PC-9 (cell line): ENCODE measurements around the gene ERC1. TPM values are rescaled to one million over a fixed set of nuclear protein-coding genes. Genes with fewer than 3 reads are reported as not detected.

Experiments
- BruUV-seq: library from RNA; stranded (reverse); fragments of 400-500 nt; replicated peaks from 2 replicates; lab custom pipeline; 2021; lab: Mats Ljungman, UMichigan
- CTCF ChIA-PET: fragments of 300-600 bp; sonication (Branson Sonifier 250); formaldehyde crosslinking; loops from one replicate; lab custom pipeline; 2022; ENCODE audit warnings: antibody characterized with exemption; lab: Charles Lee
- POLR2A ChIA-PET: fragments of 300-600 bp; sonication (Branson Sonifier 250); formaldehyde crosslinking; loops from one replicate; lab custom pipeline; 2022; ENCODE audit warnings: antibody characterized with exemption; ENCODE audit not compliant: unreplicated experiment; lab: Charles Lee
- DNase-seq, 2 experiments: peaks; one replicate each; pipeline versions ENCODE4 v3.0.0 to v3.0.0-alpha.2; 2015 to 2022; ENCODE audit warnings: mixed read lengths in 1 of 2
- H2AFZ ChIP-seq: fragments of 200-600 bp; sonication (generic); 2 replicates; pipeline ENCODE4 v1.8.1; 2017; ENCODE audit warnings: antibody characterized with exemption
- H3F3A ChIP-seq: fragments of 200-600 bp; sonication (generic); 2 replicates; pipeline ENCODE4 v1.8.1; 2017; ENCODE audit warnings: antibody characterized with exemption, mild to moderate bottlenecking, low read depth; ENCODE audit not compliant: insufficient read depth
- H3K27ac ChIP-seq: fragments of 200-600 bp; sonication (generic); 2 replicates; pipeline ENCODE4 v1.6.1; 2016; ENCODE audit warnings: mixed run types
- H3K27me3 ChIP-seq: fragments of 200-600 bp; sonication (generic); 2 replicates; pipeline ENCODE4 v1.6.1; 2016; ENCODE audit warnings: low read depth, mixed run types; ENCODE audit not compliant: insufficient read depth
- H3K36me3 ChIP-seq: fragments of 200-600 bp; sonication (generic); 2 replicates; pipeline ENCODE4 v1.6.1; 2016; ENCODE audit warnings: low read depth, mixed run types
- H3K4me1 ChIP-seq: fragments of 200-600 bp; sonication (generic); replicated peaks from 2 replicates; pipeline ENCODE4 v1.6.1; 2016; ENCODE audit warnings: mixed run types; ENCODE audit not compliant: insufficient read depth
- H3K4me2 ChIP-seq: fragments of 200-600 bp; sonication (generic); 2 replicates; pipeline ENCODE4 v1.6.1; 2017; ENCODE audit warnings: mixed run types
- H3K4me3 ChIP-seq: fragments of 200-600 bp; sonication (generic); 2 replicates; pipeline ENCODE4 v1.6.1; 2016; ENCODE audit warnings: mixed run types
- H3K79me2 ChIP-seq: fragments of 200-600 bp; sonication (generic); 2 replicates; pipeline ENCODE4 v1.6.1; 2017; ENCODE audit warnings: low read depth, mixed run types
- H3K9me2 ChIP-seq: fragments of 200-600 bp; sonication (generic); 2 replicates; pipeline ENCODE4 v1.8.1; 2017; ENCODE audit warnings: mild to moderate bottlenecking; ENCODE audit not compliant: insufficient read depth
- H3K9me3 ChIP-seq: fragments of 200-600 bp; sonication (generic); 2 replicates; pipeline ENCODE4 v1.8.1; 2016; ENCODE audit warnings: low read depth; ENCODE audit not compliant: insufficient read depth
- H4K20me1 ChIP-seq: fragments of 200-600 bp; sonication (generic); 2 replicates; pipeline ENCODE4 v1.8.1; 2017; ENCODE audit not compliant: insufficient read depth
- CTCF ChIP-seq: fragments of 200-600 bp; sonication (generic); conservative IDR thresholded peaks from 2 replicates; pipeline ENCODE4 v1.6.1; 2017; ENCODE audit warnings: mixed run types, antibody characterized with exemption, mild to moderate bottlenecking, moderate library complexity
- EZH2 ChIP-seq: fragments of 200-600 bp; sonication (generic); IDR thresholded peaks from 2 replicates; pipeline ENCODE4 v1.8.0; 2017; ENCODE audit warnings: antibody characterized with exemption, low read depth
- intact Hi-C: fragments of 100-400 bp; cut with micrococcal nuclease; formaldehyde crosslinking; loops from one replicate; pipeline ENCODE4 v1.10.0; 2022; ENCODE audit not compliant: unreplicated experiment
- total RNA-seq: library from RNA; stranded (reverse); gene quantifications from 2 replicates; pipeline ENCODE4 v1.2.3, GENCODE V29; 2021

Gene ERC1
- total RNA-seq, 1 experiment from 2014 or later, result 52.0 TPM

- Histone ChIP-seq H3K27ac (no peak overlapping the region), H2AFZ (no peak overlapping the region), H3K79me2 (no peaks in the 10 kb centered on the region), H3F3A (no peaks in the 10 kb centered on the region), H3K4me2 (no peak overlapping the region), H4K20me1 (no peaks in the 10 kb centered on the region), H3K36me3 (no peaks in the 10 kb centered on the region), H3K4me1 (no peaks in the 10 kb centered on the region), H3K4me3 (no peak overlapping the region), H3K27me3 (no peaks in the 10 kb centered on the region), H3K9me3 (no peaks in the 10 kb centered on the region), H3K9me2 (no peaks in the 10 kb centered on the region)
- POLR2A ChIA-PET, result interaction anchor here (0.6 kb wide), 1 partner anchor 17 kb away, joined by 5 read pairs; no protein-coding TSS in a partner anchor
- no peak for DNase-seq
- TF ChIP-seq EZH2 (no peak), CTCF (no peak)
- BruUV-seq, result no TSS peak
- CTCF ChIA-PET, result no interaction called here
- intact Hi-C loops, result no loop called here
Measured at GRCh38 chr12:1161197-1161596, 170.2 kb downstream of the ERC1 start.

GRCh38 chr12:1162081-1162760, 171.2 kb downstream of the ERC1 start:
- no TSS peak for BruUV-seq
- no peak overlapping the region for H2AFZ ChIP-seq
- H3K9me3 ChIP-seq, result no peaks in the 10 kb centered on the region
- no peak for DNase-seq
- H3K27me3 ChIP-seq, result no peaks in the 10 kb centered on the region
- H3F3A ChIP-seq, result no peaks in the 10 kb centered on the region
- H3K4me3 ChIP-seq, result no peak overlapping the region
- no peaks in the 10 kb centered on the region for H4K20me1 ChIP-seq
- H3K9me2 ChIP-seq, result no peaks in the 10 kb centered on the region
- no peak overlapping the region for H3K27ac ChIP-seq
- intact Hi-C loops, result no loop called here
- ChIA-PET POLR2A (no interaction called here), CTCF (no interaction called here)
- no peak overlapping the region for H3K4me2 ChIP-seq
- no peaks in the 10 kb centered on the region for H3K4me1 ChIP-seq
- TF ChIP-seq CTCF (no peak), EZH2 (no peak)
- no peaks in the 10 kb centered on the region for H3K36me3 ChIP-seq
- H3K79me2 ChIP-seq, result no peaks in the 10 kb centered on the region

- Histone ChIP-seq H3K4me1 (peaks cover 19% of the 10 kb centered on the region), H4K20me1 (no peaks in the 10 kb centered on the region), H3K9me3 (no peaks in the 10 kb centered on the region), H3F3A (peaks cover 21% of the 10 kb centered on the region), H3K79me2 (no peaks in the 10 kb centered on the region), H2AFZ (no peak overlapping the region), H3K4me2 (no peak overlapping the region), H3K9me2 (no peaks in the 10 kb centered on the region), H3K4me3 (no peak overlapping the region), H3K27ac (no peak overlapping the region), H3K36me3 (no peaks in the 10 kb centered on the region), H3K27me3 (no peaks in the 10 kb centered on the region)
- POLR2A ChIA-PET, result no interaction called here
- DNase-seq, result no peak
- intact Hi-C loops, result no loop called here
- BruUV-seq, result no TSS peak
- TF ChIP-seq EZH2, result no peak
- no peak for TF ChIP-seq CTCF
- CTCF ChIA-PET, result no interaction called here
Measured at GRCh38 chr12:1167784-1168183, 176.8 kb downstream of the ERC1 start.
